H1 (cell line): ENCODE measurements around the gene SLC24A3. TPM values are rescaled to one million over a fixed set of nuclear protein-coding genes. Genes with fewer than 3 reads are reported as not detected.

ENCODE experiments used
- CTCF ChIA-PET: fragments of 300-600 bp; sonication (Branson Sonifier 250); formaldehyde crosslinking; loops from one replicate; lab custom pipeline; 2021; ENCODE audit not compliant: partially characterized antibody; lab: Charles Lee
- POLR2A ChIA-PET: fragments of 300-600 bp; sonication (Branson Sonifier 250); formaldehyde crosslinking; loops from one replicate; lab custom pipeline; 2021; ENCODE audit warnings: inconsistent platforms; ENCODE audit not compliant: partially characterized antibody; lab: Charles Lee
- DNase-seq, 2 experiments: peaks; one replicate each; pipeline versions ENCODE4 v3.0.0 to v3.0.0-alpha.2; 2010 to 2022; ENCODE audit warnings: low spot score in 2 of 2, low read depth in 1 of 2, mixed read lengths in 1 of 2
- FAIRE-seq: peaks from 2 replicates; lab custom pipeline; 2011; peaks lifted over from hg19 to GRCh38; lab: Jason Lieb, UNC
- H2AFZ ChIP-seq: 2 replicates; pipeline ENCODE4 v1.8.1; 2012; ENCODE audit warnings: low read length, inconsistent platforms
- H2AK5ac ChIP-seq: 2 replicates; pipeline ENCODE4 v1.6.1; 2013; ENCODE audit warnings: low read depth, low read length
- H2BK120ac ChIP-seq: replicated peaks from 2 replicates; pipeline ENCODE3; 2013; ENCODE audit warnings: low read depth, low read length, inconsistent platforms
- H2BK12ac ChIP-seq: 2 replicates; pipeline ENCODE4 v1.6.1; 2013; ENCODE audit warnings: low read depth, low read length
- H2BK15ac ChIP-seq: 2 replicates; pipeline ENCODE4 v1.6.1; 2013; ENCODE audit warnings: low read length
- H2BK20ac ChIP-seq: 2 replicates; pipeline ENCODE4 v1.6.1; 2013; ENCODE audit warnings: low read length
- H2BK5ac ChIP-seq: 2 replicates; pipeline ENCODE4 v1.6.1; 2013; ENCODE audit warnings: low read depth, low read length
- H3K14ac ChIP-seq: 2 replicates; pipeline ENCODE4 v1.6.1; 2013; ENCODE audit warnings: inconsistent platforms; ENCODE audit not compliant: insufficient read length
- H3K18ac ChIP-seq: 2 replicates; pipeline ENCODE4 v1.6.1; 2013; ENCODE audit warnings: low read length; ENCODE audit errors: extremely low read depth
- H3K23ac ChIP-seq: 2 replicates; pipeline ENCODE4 v1.6.1; 2013; ENCODE audit warnings: inconsistent platforms; ENCODE audit not compliant: insufficient read length
- H3K23me2 ChIP-seq: 2 replicates; pipeline ENCODE4 v1.6.1; 2013; ENCODE audit warnings: low read depth, low read length
- H3K27ac ChIP-seq: 2 replicates; pipeline ENCODE4 v1.6.1; 2011; ENCODE audit warnings: low read depth, low read length, inconsistent platforms
- H3K27me3 ChIP-seq, 4 experiments: replicated peaks in 1 of 4; 1 replicate in 1 of 4; 2 replicates in 3 of 4; pipeline versions ENCODE4 v1.6.1 to v1.8.1; 2011 to 2013; ENCODE audit warnings: low read length in 3 of 4, mild to moderate bottlenecking in 3 of 4, inconsistent platforms in 2 of 4, mixed read lengths in 2 of 4, moderate library complexity in 1 of 4; ENCODE audit not compliant: control insufficient read depth in 3 of 4, insufficient read depth in 3 of 4; ENCODE audit errors: extremely low read depth in 1 of 4
- H3K36me3 ChIP-seq, 4 experiments: 2 replicates each; pipeline versions ENCODE4 v1.6.1 to v1.8.1; 2011 to 2013; ENCODE audit warnings: mild to moderate bottlenecking in 4 of 4, low read length in 3 of 4, moderate library complexity in 2 of 4, control low read depth in 1 of 4, inconsistent platforms in 1 of 4; ENCODE audit not compliant: insufficient read depth in 4 of 4, control insufficient read depth in 2 of 4
- H3K4ac ChIP-seq: replicated peaks from 2 replicates; pipeline ENCODE3; 2013; ENCODE audit warnings: low read length, low read depth, mixed read lengths, inconsistent platforms; ENCODE audit not compliant: insufficient read length
- H3K4me1 ChIP-seq, 4 experiments: replicated peaks in 1 of 4; 1 replicate in 1 of 4; 2 replicates in 3 of 4; pipeline versions ENCODE4 v1.6.1 to v1.8.1; 2011 to 2013; ENCODE audit warnings: low read length in 3 of 4, inconsistent platforms in 2 of 4, mixed read lengths in 1 of 4; ENCODE audit not compliant: insufficient read depth in 4 of 4, control insufficient read depth in 3 of 4
- H3K4me2 ChIP-seq, 2 experiments: 2 replicates each; pipeline versions ENCODE4 v1.6.1 to v1.8.1; 2011 to 2013; ENCODE audit warnings: low read depth in 2 of 2, low read length in 2 of 2, control low read depth in 1 of 2, inconsistent platforms in 1 of 2, mild to moderate bottlenecking in 1 of 2; ENCODE audit not compliant: insufficient read depth in 1 of 2
- H3K4me3 ChIP-seq, 4 experiments: fragments of 200-600, 300-600 bp in 1 of 4; sonication (generic), shearing (Covaris generic), sonication (Bioruptor Twin) in 1 of 4; 2 replicates each; pipeline versions ENCODE4 v1.5.1 to v1.8.1; 2011 to 2016; ENCODE audit warnings: low read length in 4 of 4, low read depth in 3 of 4, control low read depth in 2 of 4, inconsistent platforms in 2 of 4, mild to moderate bottlenecking in 2 of 4, mixed read lengths in 1 of 4, moderate library complexity in 1 of 4; ENCODE audit not compliant: insufficient read depth in 2 of 4; ENCODE audit errors: extremely low read depth in 1 of 4
- H3K56ac ChIP-seq: replicated peaks from 2 replicates; pipeline ENCODE3; 2013; ENCODE audit warnings: low read depth, mild to moderate bottlenecking, mixed read lengths, low read length, inconsistent platforms; ENCODE audit not compliant: insufficient read length
- H3K79me1 ChIP-seq: 2 replicates; pipeline ENCODE4 v1.6.1; 2013; ENCODE audit warnings: low read depth, low read length, control low read depth
- H3K79me2 ChIP-seq, 2 experiments: 2 replicates each; pipeline versions ENCODE4 v1.6.1 to v1.8.1; 2012 to 2013; ENCODE audit warnings: low read length in 2 of 2, mild to moderate bottlenecking in 2 of 2, inconsistent platforms in 1 of 2; ENCODE audit not compliant: insufficient read depth in 2 of 2, control insufficient read depth in 1 of 2
- H3K9ac ChIP-seq, 4 experiments: replicated peaks in 1 of 4; 1 replicate in 1 of 4; 2 replicates in 3 of 4; pipeline versions ENCODE4 v1.6.1 to v1.8.1; 2011 to 2013; ENCODE audit warnings: low read depth in 3 of 4, low read length in 3 of 4, control low read depth in 2 of 4, mild to moderate bottlenecking in 2 of 4, moderate library complexity in 2 of 4, inconsistent platforms in 1 of 4; ENCODE audit errors: extremely low read depth in 1 of 4
- H3K9me3 ChIP-seq, 2 experiments: 2 replicates each; pipeline versions ENCODE4 v1.6.1 to v1.8.1; 2012 to 2013; ENCODE audit warnings: mild to moderate bottlenecking in 2 of 2, moderate library complexity in 2 of 2, control low read depth in 1 of 2, inconsistent platforms in 1 of 2, low read depth in 1 of 2, low read length in 1 of 2, mixed read lengths in 1 of 2; ENCODE audit not compliant: insufficient read depth in 2 of 2
- H4K20me1 ChIP-seq, 2 experiments: replicated peaks in 1 of 2; 2 replicates each; pipeline versions ENCODE3 to v1.8.1; 2011 to 2013; ENCODE audit warnings: inconsistent platforms in 2 of 2, low read length in 2 of 2, mild to moderate bottlenecking in 1 of 2; ENCODE audit not compliant: insufficient read depth in 2 of 2, control insufficient read depth in 1 of 2
- H4K5ac ChIP-seq: 2 replicates; pipeline ENCODE4 v1.6.1; 2013; ENCODE audit warnings: low read length, low read depth, mixed read lengths, inconsistent platforms; ENCODE audit not compliant: insufficient read length
- H4K8ac ChIP-seq: 2 replicates; pipeline ENCODE4 v1.8.0; 2013; ENCODE audit warnings: mild to moderate bottlenecking, moderate library complexity, low read length, inconsistent platforms; ENCODE audit not compliant: insufficient read depth; ENCODE audit errors: extremely low read depth
- H4K91ac ChIP-seq: replicated peaks from 2 replicates; pipeline ENCODE3; 2013; ENCODE audit warnings: low read length, mixed read lengths, inconsistent platforms; ENCODE audit not compliant: insufficient read length
- ASH2L ChIP-seq: fragments of 200-600, 300-600 bp; sonication (generic); IDR thresholded peaks from one replicate; pipeline ENCODE4 v1.7.1; 2017; ENCODE audit warnings: low read length
- CHD1 ChIP-seq: IDR thresholded peaks from 2 replicates; pipeline ENCODE4 v1.6.1; 2012; ENCODE audit warnings: low read depth, low read length, improper control_type of control experiment
- CHD2 ChIP-seq: IDR thresholded peaks from 2 replicates; pipeline ENCODE4 v1.6.1; 2012; ENCODE audit warnings: low read length, improper control_type of control experiment
- EP300 ChIP-seq, 2 experiments: IDR thresholded peaks; 1 replicate in 1 of 2; 2 replicates in 1 of 2; pipeline ENCODE4 v1.6.1; 2011 to 2012; ENCODE audit warnings: low read depth in 2 of 2, low read length in 2 of 2, mild to moderate bottlenecking in 2 of 2, borderline replicate concordance in 1 of 2, inconsistent platforms in 1 of 2, moderate library complexity in 1 of 2
- GTF2F1 ChIP-seq: IDR thresholded peaks from 2 replicates; pipeline ENCODE4 v1.6.1; 2012; ENCODE audit warnings: low read depth, low read length, improper control_type of control experiment, borderline replicate concordance
- MAFK ChIP-seq: IDR thresholded peaks from 2 replicates; pipeline ENCODE4 v1.6.1; 2012; ENCODE audit warnings: low read depth, mild to moderate bottlenecking, improper control_type of control experiment, low read length
- NANOG ChIP-seq: IDR thresholded peaks from 2 replicates; pipeline ENCODE4 v1.6.1; 2011; ENCODE audit warnings: low read length, low read depth, mild to moderate bottlenecking, inconsistent platforms; ENCODE audit not compliant: insufficient read depth, poor library complexity, severe bottlenecking
- POLR2A ChIP-seq, 2 experiments: IDR thresholded peaks; 1 replicate in 1 of 2; 2 replicates in 1 of 2; pipeline ENCODE4 v1.6.1; 2011; ENCODE audit warnings: low read depth in 2 of 2, low read length in 2 of 2, mild to moderate bottlenecking in 2 of 2; ENCODE audit errors: control extremely low read depth in 1 of 2
- SIX5 ChIP-seq: IDR thresholded peaks from 2 replicates; pipeline ENCODE4 v1.6.1; 2011; ENCODE audit warnings: mild to moderate bottlenecking, low read depth, low read length
- TAF7 ChIP-seq: optimal IDR thresholded peaks from 2 replicates; pipeline ENCODE3; 2011; ENCODE audit warnings: low read depth, mild to moderate bottlenecking, inconsistent platforms, low read length, moderate library complexity, borderline replicate concordance
- TEAD4 ChIP-seq: IDR thresholded peaks from 2 replicates; pipeline ENCODE4 v1.6.1; 2012; ENCODE audit warnings: low read depth, low read length, inconsistent platforms, mixed read lengths
- WGBS, 2 experiments: shearing (Covaris generic) in 1 of 2; methylation state at CpG; one replicate each; pipeline versions ENCODE4 v1.1.6 to v1.1.7; 2013 to 2015; ENCODE audit warnings: low lambda C conversion rate in 2 of 2, mixed read lengths in 2 of 2, inconsistent platforms in 1 of 2, low coverage in 1 of 2, missing lambda C conversion rate in 1 of 2; ENCODE audit not compliant: insufficient replicate concordance in 2 of 2, insufficient coverage in 1 of 2, insufficient read length in 1 of 2; ENCODE audit errors: extremely low coverage in 1 of 2, missing lambda C conversion rate in 1 of 2; 5-methylcytosine and 5-hydroxymethylcytosine counted together
- polyA plus RNA-seq, 7 experiments: library from polyadenylated mRNA; depleted of rRNA in 3 of 7; stranded (reverse) in 5 of 7; unstranded in 2 of 7; fragments of >200 nt in 5 of 7; fragments of 200-250 nt in 2 of 7; gene quantifications; 1 replicate in 5 of 7; 2 replicates in 1 of 7; 4 replicates in 1 of 7; pipeline versions ENCODE4 v1.2.1 to v1.2.3, GENCODE V29; 2011 to 2013; ENCODE audit warnings: missing spikeins in 2 of 7, mixed read lengths in 2 of 7
- total RNA-seq: library from RNA; stranded (reverse); fragmentation: NEBNext Ultra II Directional; extraction: Animal tissue kit (Norgen Biotek cat#: 25700); gene quantifications from 2 replicates; pipeline ENCODE4 v1.2.1, GENCODE V29; 2021
- TF ChIP-seq, protein P1 (sequence below): IDR thresholded peaks from 2 replicates; pipeline ENCODE4 v1.6.1; 2011; ENCODE audit warnings: low read length, improper control_type of control experiment
- TF ChIP-seq, protein P2 (sequence below): IDR thresholded peaks from 2 replicates; pipeline ENCODE4 v1.6.1; 2012; ENCODE audit warnings: inconsistent platforms

SLC24A3 gene
- total and polyA plus RNA-seq, 2 of the 8 experiments (the other 6 are each of a cell fraction or from before 2014, with no cell fraction given) = 4.5 to 6.3 TPM

DNA sequence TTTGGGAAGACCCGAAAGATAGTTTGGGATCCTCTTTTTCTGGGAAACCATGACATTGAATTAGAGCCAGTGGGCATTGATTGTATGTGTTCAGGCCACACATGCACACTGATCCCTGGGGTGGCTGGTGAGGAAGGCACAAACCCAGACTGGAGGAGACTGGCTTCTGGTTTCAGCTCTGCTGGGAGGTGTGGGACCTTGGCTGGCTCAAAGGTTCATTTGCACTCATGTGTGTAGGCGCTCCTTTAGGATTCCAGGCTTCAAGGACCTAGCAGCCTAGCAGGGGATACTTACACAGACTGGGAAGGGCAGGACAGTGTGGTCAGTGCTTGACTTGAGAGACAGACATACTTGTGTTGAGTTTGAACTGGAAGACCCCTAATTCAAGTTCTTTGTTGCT is 552.8 kb downstream of the SLC24A3 start:
- Histone ChIP-seq H3K4me3 (no peak overlapping the region), H3K27me3 (peaks cover 0 to 4% (median 0%) of the 10 kb centered on the region in 4 experiments; a peak in 2 of 7 replicates), H3K56ac (no peak overlapping the region), H3K79me2 (no peaks in the 10 kb centered on the region), H2AK5ac (no peak overlapping the region), H3K23me2 (no peaks in the 10 kb centered on the region), H4K5ac (no peak overlapping the region), H3K4ac (no peak overlapping the region), H2BK5ac (no peak overlapping the region), H3K4me2 (no peak overlapping the region), H2AFZ (no peak overlapping the region), H3K18ac (no peak overlapping the region), H3K79me1 (no peaks in the 10 kb centered on the region), H2BK120ac (no peak overlapping the region), H4K20me1 (no peaks in the 10 kb centered on the region), H4K8ac (no peak overlapping the region), H3K27ac (no peak overlapping the region), H3K36me3 (no peaks in the 10 kb centered on the region), H2BK15ac (no peak overlapping the region), H2BK12ac (no peak overlapping the region), H2BK20ac (no peak overlapping the region), H3K23ac (no peak overlapping the region), H3K9ac (no peak overlapping the region), H3K4me1 (0 out of 7 replicates have a peak, but pooled peaks cover 0 to 1% (median 0%) of the 10 kb centered on the region in 4 experiments), H3K9me3 (no peaks in the 10 kb centered on the region), H3K14ac (no peak overlapping the region), H4K91ac (no peak overlapping the region)
- no peak for FAIRE-seq
- 96% methylated on average over 2 of the region's 2 CpGs; no CpG with 5 or more reads in 1 of the 2 experiments for WGBS, 2 experiments
- CTCF ChIA-PET = interaction anchor here (2.5 kb wide), 1 partner anchor 15 kb away, joined by 5 read pairs; no protein-coding TSS in a partner anchor
- no peak for DNase-seq
- POLR2A ChIA-PET = no interaction called here
- TF ChIP-seq EP300 (IDR thresholded peaks at IDR 0.05; ENCODE audit: borderline replicate concordance in 1 of 2, low read depth in 2 of 2, low read length in 2 of 2) (no peak), POLR2A (IDR thresholded peaks at IDR 0.05; ENCODE audit: control extremely low read depth in 1 of 2, low read depth in 2 of 2, low read length in 2 of 2) (no peak), TAF7 (no peak), ASH2L (no peak), CHD2 (no peak), TEAD4 (no peak), GTF2F1 (no peak), MAFK (no peak), NANOG (no peak), CHD1 (no peak), SIX5 (no peak)
- TF ChIP-seq, protein P1, sequence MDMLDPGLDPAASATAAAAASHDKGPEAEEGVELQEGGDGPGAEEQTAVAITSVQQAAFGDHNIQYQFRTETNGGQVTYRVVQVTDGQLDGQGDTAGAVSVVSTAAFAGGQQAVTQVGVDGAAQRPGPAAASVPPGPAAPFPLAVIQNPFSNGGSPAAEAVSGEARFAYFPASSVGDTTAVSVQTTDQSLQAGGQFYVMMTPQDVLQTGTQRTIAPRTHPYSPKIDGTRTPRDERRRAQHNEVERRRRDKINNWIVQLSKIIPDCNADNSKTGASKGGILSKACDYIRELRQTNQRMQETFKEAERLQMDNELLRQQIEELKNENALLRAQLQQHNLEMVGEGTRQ = no peak
- TF ChIP-seq, protein P2, sequence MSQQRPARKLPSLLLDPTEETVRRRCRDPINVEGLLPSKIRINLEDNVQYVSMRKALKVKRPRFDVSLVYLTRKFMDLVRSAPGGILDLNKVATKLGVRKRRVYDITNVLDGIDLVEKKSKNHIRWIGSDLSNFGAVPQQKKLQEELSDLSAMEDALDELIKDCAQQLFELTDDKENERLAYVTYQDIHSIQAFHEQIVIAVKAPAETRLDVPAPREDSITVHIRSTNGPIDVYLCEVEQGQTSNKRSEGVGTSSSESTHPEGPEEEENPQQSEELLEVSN = no peak
